NT2/D1 (cell line): Measurements from ENCODE around the gene SS18L1.

Source experiments
- SUZ12 ChIP-seq: IDR thresholded peaks from 2 replicates; pipeline ENCODE4 v1.6.1; 2011; ENCODE audit not compliant: insufficient read length, insufficient read depth; ENCODE audit errors: extremely low read depth
- YY1 ChIP-seq: IDR thresholded peaks from 2 replicates; pipeline ENCODE4 v1.6.1; 2011; ENCODE audit not compliant: insufficient read length, insufficient read depth

GRCh38 chr20:62202676-62203377, 59.3 kb downstream of the SS18L1 start:
- TF ChIP-seq SUZ12: no peak
- TF ChIP-seq YY1: no peak
